Activated CD4-positive, alpha-beta T cell treated with anti-CD3 and anti-CD28 coated beads, Interleukin-2, amount 10 ng/mL, durations not matched to agents 24 days and 14 days (primary cell): Measurements from ENCODE around the gene CHD5. TPM values are rescaled to one million over a fixed set of nuclear protein-coding genes. Genes with fewer than 3 reads are reported as not detected.

Experiments
- DNase-seq: peaks from one replicate; pipeline ENCODE4 v3.0.0; 2022
- H3K27ac Mint-ChIP-seq: one replicate; pipeline ENCODE4 v1.8.0; 2022; ENCODE audit warnings: mild to moderate bottlenecking, mixed read lengths
- H3K27me3 Mint-ChIP-seq: one replicate; pipeline ENCODE4 v1.8.0; 2022; ENCODE audit warnings: mixed read lengths
- H3K36me3 Mint-ChIP-seq: one replicate; pipeline ENCODE4 v1.8.0; 2022; ENCODE audit warnings: low read depth, mild to moderate bottlenecking, mixed read lengths
- H3K4me1 Mint-ChIP-seq: one replicate; pipeline ENCODE4 v1.8.0; 2021; ENCODE audit warnings: mixed read lengths
- H3K4me3 Mint-ChIP-seq: one replicate; pipeline ENCODE4 v1.8.0; 2022; ENCODE audit warnings: mild to moderate bottlenecking, moderate library complexity, mixed read lengths
- H3K9me3 Mint-ChIP-seq: one replicate; pipeline ENCODE4 v1.8.0; 2021; ENCODE audit warnings: mixed read lengths
- intact Hi-C: fragments of 100-400 bp; cut with micrococcal nuclease; formaldehyde crosslinking; loops from one replicate; pipeline ENCODE4 v1.15.1; 2023
- total RNA-seq: library from RNA; stranded (reverse); gene quantifications from 2 replicates; pipeline ENCODE4 v1.2.3, GENCODE V29; 2022

The CHD5 gene
- total RNA-seq, 1 donor from 2014 or later, result 0.63 TPM

- intact Hi-C loops, result loop anchor here (1.0 to 10.0 kb wide), 2 partner anchors 76 to 136 kb away; partner anchors contain the start of gene CHD5
Measured at GRCh38 chr1:6108937-6109614, 71.0 kb downstream of the CHD5 start.

GRCh38 chr1:6108476-6108875, 71.6 kb downstream of the CHD5 start:
- no peak overlapping the region for H3K27ac Mint-ChIP-seq
- no peak for DNase-seq
- no peak overlapping the region for H3K4me3 Mint-ChIP-seq
- intact Hi-C loops, result loop anchor here (1.0 to 10.0 kb wide), 2 partner anchors 76 to 137 kb away; partner anchors contain the start of gene CHD5
- no peaks in the 10 kb centered on the region for H3K36me3 Mint-ChIP-seq
- peaks cover 5% of the 10 kb centered on the region for H3K9me3 Mint-ChIP-seq
- H3K4me1 Mint-ChIP-seq, result no peaks in the 10 kb centered on the region
- H3K27me3 Mint-ChIP-seq, result peaks cover 2% of the 10 kb centered on the region

More at GRCh38 chr1:6108937-6109614, 71.0 kb downstream of the CHD5 start:
- Mint-ChIP-seq H3K4me1 (no peaks in the 10 kb centered on the region), H3K9me3 (peaks cover 5% of the 10 kb centered on the region), H3K36me3 (no peaks in the 10 kb centered on the region), H3K27ac (no peak overlapping the region), H3K4me3 (no peak overlapping the region), H3K27me3 (peaks cover 2% of the 10 kb centered on the region)
- peak; percentile 83 for DNase-seq

- Mint-ChIP-seq H3K27me3 (peaks cover 2% of the 10 kb centered on the region), H3K4me1 (no peaks in the 10 kb centered on the region), H3K36me3 (no peaks in the 10 kb centered on the region), H3K9me3 (peaks cover 5% of the 10 kb centered on the region), H3K27ac (no peak overlapping the region), H3K4me3 (no peak overlapping the region)
- no peak for DNase-seq
- intact Hi-C loops, result loop anchor here (1.0 to 10.0 kb wide), 2 partner anchors 77 to 138 kb away; partner anchors contain the start of gene CHD5
Measured at GRCh38 chr1:6107409-6108356, 72.4 kb downstream of the CHD5 start.

- Mint-ChIP-seq H3K27ac (no peak overlapping the region), H3K4me3 (no peak overlapping the region), H3K36me3 (no peaks in the 10 kb centered on the region), H3K27me3 (peaks cover 2% of the 10 kb centered on the region), H3K9me3 (peaks cover 5% of the 10 kb centered on the region), H3K4me1 (no peaks in the 10 kb centered on the region)
- intact Hi-C loops, result loop anchor here (10.0 kb wide), 1 partner anchor 78 kb away; the partner anchor contains the start of gene CHD5
- no peak for DNase-seq
Measured at GRCh38 chr1:6106977-6107376, 73.1 kb downstream of the CHD5 start.

GRCh38 chr1:6106321-6106731, 73.8 kb downstream of the CHD5 start:
- H3K4me3 Mint-ChIP-seq, result no peak overlapping the region
- DNase-seq, result no peak
- H3K27me3 Mint-ChIP-seq, result peaks cover 2% of the 10 kb centered on the region
- H3K9me3 Mint-ChIP-seq, result peaks cover 5% of the 10 kb centered on the region
- no peaks in the 10 kb centered on the region for H3K36me3 Mint-ChIP-seq
- intact Hi-C loops, result loop anchor here (10.0 kb wide), 1 partner anchor 78 kb away; the partner anchor contains the start of gene CHD5
- H3K4me1 Mint-ChIP-seq, result no peaks in the 10 kb centered on the region
- no peak overlapping the region for H3K27ac Mint-ChIP-seq

- H3K27ac Mint-ChIP-seq, result no peak overlapping the region
- H3K4me1 Mint-ChIP-seq, result no peaks in the 10 kb centered on the region
- H3K4me3 Mint-ChIP-seq, result no peak overlapping the region
- H3K36me3 Mint-ChIP-seq, result no peaks in the 10 kb centered on the region
- intact Hi-C loops, result loop anchor here (10.0 kb wide), 1 partner anchor 79 kb away; the partner anchor contains the start of gene CHD5
- DNase-seq, result no peak
- peaks cover 2% of the 10 kb centered on the region for H3K27me3 Mint-ChIP-seq
- H3K9me3 Mint-ChIP-seq, result peaks cover 5% of the 10 kb centered on the region
Measured at GRCh38 chr1:6105763-6106162, 74.4 kb downstream of the CHD5 start.

GRCh38 chr1:6105218-6105679, 74.9 kb downstream of the CHD5 start:
- no peaks in the 10 kb centered on the region for H3K36me3 Mint-ChIP-seq
- H3K4me1 Mint-ChIP-seq, result no peaks in the 10 kb centered on the region
- DNase-seq, result no peak
- no peak overlapping the region for H3K4me3 Mint-ChIP-seq
- peaks cover 5% of the 10 kb centered on the region for H3K9me3 Mint-ChIP-seq
- peaks cover 2% of the 10 kb centered on the region for H3K27me3 Mint-ChIP-seq
- H3K27ac Mint-ChIP-seq, result no peak overlapping the region
- intact Hi-C loops, result loop anchor here (10.0 kb wide), 1 partner anchor 80 kb away; the partner anchor contains the start of gene CHD5

GRCh38 chr1:6104631-6105030, 75.5 kb downstream of the CHD5 start:
- Mint-ChIP-seq H3K36me3 (no peaks in the 10 kb centered on the region), H3K4me3 (no peak overlapping the region), H3K27ac (no peak overlapping the region), H3K4me1 (no peaks in the 10 kb centered on the region), H3K9me3 (peaks cover 5% of the 10 kb centered on the region), H3K27me3 (peaks cover 2% of the 10 kb centered on the region)
- no peak for DNase-seq
- intact Hi-C loops, result loop anchor here (10.0 kb wide), 1 partner anchor 80 kb away; the partner anchor contains the start of gene CHD5

- H3K36me3 Mint-ChIP-seq, result peaks cover 1% of the 10 kb centered on the region
- no peak overlapping the region for H3K27ac Mint-ChIP-seq
- no peak overlapping the region for H3K4me3 Mint-ChIP-seq
- peaks cover 5% of the 10 kb centered on the region for H3K9me3 Mint-ChIP-seq
- H3K27me3 Mint-ChIP-seq, result peaks cover 2% of the 10 kb centered on the region
- intact Hi-C loops, result loop anchor here (10.0 kb wide), 1 partner anchor 81 kb away; the partner anchor contains the start of gene CHD5
- no peak for DNase-seq
- H3K4me1 Mint-ChIP-seq, result no peaks in the 10 kb centered on the region
Measured at GRCh38 chr1:6103854-6104530, 76.1 kb downstream of the CHD5 start.

GRCh38 chr1:6103111-6103853, 76.8 kb downstream of the CHD5 start:
- DNase-seq, result no peak
- Mint-ChIP-seq H3K36me3 (peaks cover 6% of the 10 kb centered on the region), H3K27ac (no peak overlapping the region), H3K9me3 (peaks cover 5% of the 10 kb centered on the region), H3K27me3 (peaks cover 2% of the 10 kb centered on the region), H3K4me1 (no peaks in the 10 kb centered on the region), H3K4me3 (no peak overlapping the region)
- intact Hi-C loops, result loop anchor here (10.0 kb wide), 1 partner anchor 82 kb away; the partner anchor contains the start of gene CHD5

GRCh38 chr1:6102532-6102845, 77.6 kb downstream of the CHD5 start:
- Mint-ChIP-seq H3K36me3 (peaks cover 14% of the 10 kb centered on the region), H3K9me3 (peaks cover 4% of the 10 kb centered on the region), H3K27me3 (peaks cover 1% of the 10 kb centered on the region), H3K4me3 (no peak overlapping the region), H3K27ac (no peak overlapping the region), H3K4me1 (no peaks in the 10 kb centered on the region)
- intact Hi-C loops, result loop anchor here (10.0 kb wide), 1 partner anchor 82 kb away; the partner anchor contains the start of gene CHD5
- DNase-seq, result no peak

GRCh38 chr1:6101826-6102531, 78.1 kb downstream of the CHD5 start:
- DNase-seq, result no peak
- intact Hi-C loops, result loop anchor here (10.0 kb wide), 1 partner anchor 83 kb away; the partner anchor contains the start of gene CHD5
- no peak overlapping the region for H3K4me3 Mint-ChIP-seq
- H3K9me3 Mint-ChIP-seq, result no peaks in the 10 kb centered on the region
- peaks cover 19% of the 10 kb centered on the region for H3K36me3 Mint-ChIP-seq
- H3K27me3 Mint-ChIP-seq, result no peaks in the 10 kb centered on the region
- no peaks in the 10 kb centered on the region for H3K4me1 Mint-ChIP-seq
- no peak overlapping the region for H3K27ac Mint-ChIP-seq
